Osteoblast (primary cell): ENCODE results near the gene ZSWIM3. TPM values are rescaled to one million over a fixed set of nuclear protein-coding genes. Genes with fewer than 3 reads are reported as not detected.
A peak's percentile ranks its signal among the peaks of the same experiment; 100 is the strongest.

Source experiments
- DNase-seq: peaks from one replicate; pipeline ENCODE4 v3.0.0; 2011; ENCODE audit warnings: low spot score, mixed read lengths; ENCODE audit not compliant: insufficient read length; ENCODE audit errors: missing footprints
- H2AFZ ChIP-seq: 2 replicates; pipeline ENCODE4 v1.6.0; 2011; ENCODE audit warnings: mild to moderate bottlenecking, low read length
- H3K27ac ChIP-seq: 2 replicates; pipeline ENCODE4 v1.5.1; 2011; ENCODE audit warnings: mild to moderate bottlenecking, low read depth, low read length, moderate library complexity
- H3K27me3 ChIP-seq: 2 replicates; pipeline ENCODE4 v1.6.0; 2012; ENCODE audit warnings: mild to moderate bottlenecking, control low read depth, inconsistent platforms, low read length, moderate library complexity; ENCODE audit not compliant: insufficient read depth
- H3K36me3 ChIP-seq: 2 replicates; pipeline ENCODE4 v1.5.1; 2011; ENCODE audit warnings: mild to moderate bottlenecking, low read length, control low read depth, moderate library complexity; ENCODE audit not compliant: insufficient read depth
- H3K4me1 ChIP-seq: 2 replicates; pipeline ENCODE4 v1.5.1; 2011; ENCODE audit warnings: mild to moderate bottlenecking, low read length, control low read depth, moderate library complexity; ENCODE audit not compliant: insufficient read depth
- H3K4me2 ChIP-seq: 2 replicates; pipeline ENCODE4 v1.6.0; 2011; ENCODE audit warnings: mild to moderate bottlenecking, low read length; ENCODE audit not compliant: insufficient read depth
- H3K4me3 ChIP-seq: fragments of 200-600 bp; sonication (generic); 3 replicates; pipeline ENCODE4 v1.5.1; 2012; ENCODE audit warnings: mild to moderate bottlenecking, low read length, inconsistent platforms; ENCODE audit not compliant: insufficient read depth
- H3K79me2 ChIP-seq: 2 replicates; pipeline ENCODE4 v1.6.0; 2012; ENCODE audit warnings: mild to moderate bottlenecking, low read length, control low read depth, inconsistent platforms; ENCODE audit not compliant: insufficient read depth
- H3K9me3 ChIP-seq: 2 replicates; pipeline ENCODE4 v1.5.1; 2011; ENCODE audit warnings: low read depth, low read length, control low read depth
- H4K20me1 ChIP-seq: 2 replicates; pipeline ENCODE4 v1.6.0; 2012; ENCODE audit warnings: mild to moderate bottlenecking, low read length, control low read depth; ENCODE audit not compliant: insufficient read depth
- total RNA-seq: library from RNA; depleted of rRNA; stranded (reverse); fragments of >200 nt; gene quantifications from 2 replicates; pipeline ENCODE4 v1.2.3, GENCODE V29; 2012
- TF ChIP-seq, protein P1 (sequence below): IDR thresholded peaks from 2 replicates; pipeline ENCODE4 v1.5.1; 2011; ENCODE audit warnings: mild to moderate bottlenecking, low read depth, low read length, moderate library complexity; ENCODE audit errors: extremely low read depth

ZSWIM3 gene
- total RNA-seq, 1 donor, result 4.7 TPM

GRCh38 chr20:45902199-45902701 is 44.8 kb downstream of the ZSWIM3 start:
- TF ChIP-seq, protein P1, sequence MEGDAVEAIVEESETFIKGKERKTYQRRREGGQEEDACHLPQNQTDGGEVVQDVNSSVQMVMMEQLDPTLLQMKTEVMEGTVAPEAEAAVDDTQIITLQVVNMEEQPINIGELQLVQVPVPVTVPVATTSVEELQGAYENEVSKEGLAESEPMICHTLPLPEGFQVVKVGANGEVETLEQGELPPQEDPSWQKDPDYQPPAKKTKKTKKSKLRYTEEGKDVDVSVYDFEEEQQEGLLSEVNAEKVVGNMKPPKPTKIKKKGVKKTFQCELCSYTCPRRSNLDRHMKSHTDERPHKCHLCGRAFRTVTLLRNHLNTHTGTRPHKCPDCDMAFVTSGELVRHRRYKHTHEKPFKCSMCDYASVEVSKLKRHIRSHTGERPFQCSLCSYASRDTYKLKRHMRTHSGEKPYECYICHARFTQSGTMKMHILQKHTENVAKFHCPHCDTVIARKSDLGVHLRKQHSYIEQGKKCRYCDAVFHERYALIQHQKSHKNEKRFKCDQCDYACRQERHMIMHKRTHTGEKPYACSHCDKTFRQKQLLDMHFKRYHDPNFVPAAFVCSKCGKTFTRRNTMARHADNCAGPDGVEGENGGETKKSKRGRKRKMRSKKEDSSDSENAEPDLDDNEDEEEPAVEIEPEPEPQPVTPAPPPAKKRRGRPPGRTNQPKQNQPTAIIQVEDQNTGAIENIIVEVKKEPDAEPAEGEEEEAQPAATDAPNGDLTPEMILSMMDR, result no peak
- no peak overlapping the region for H3K4me2 ChIP-seq
- no peak overlapping the region for H2AFZ ChIP-seq
- no peaks in the 10 kb centered on the region for H3K27me3 ChIP-seq
- H3K27ac ChIP-seq, result no peak overlapping the region
- H3K36me3 ChIP-seq, result peaks cover 15% of the 10 kb centered on the region
- H3K4me1 ChIP-seq, result peaks cover 11% of the 10 kb centered on the region
- H3K79me2 ChIP-seq, result no peaks in the 10 kb centered on the region
- no peaks in the 10 kb centered on the region for H3K9me3 ChIP-seq
- no peak overlapping the region for H3K4me3 ChIP-seq
- H4K20me1 ChIP-seq, result peaks cover 3% of the 10 kb centered on the region
- DNase-seq, result no peak

DNA sequence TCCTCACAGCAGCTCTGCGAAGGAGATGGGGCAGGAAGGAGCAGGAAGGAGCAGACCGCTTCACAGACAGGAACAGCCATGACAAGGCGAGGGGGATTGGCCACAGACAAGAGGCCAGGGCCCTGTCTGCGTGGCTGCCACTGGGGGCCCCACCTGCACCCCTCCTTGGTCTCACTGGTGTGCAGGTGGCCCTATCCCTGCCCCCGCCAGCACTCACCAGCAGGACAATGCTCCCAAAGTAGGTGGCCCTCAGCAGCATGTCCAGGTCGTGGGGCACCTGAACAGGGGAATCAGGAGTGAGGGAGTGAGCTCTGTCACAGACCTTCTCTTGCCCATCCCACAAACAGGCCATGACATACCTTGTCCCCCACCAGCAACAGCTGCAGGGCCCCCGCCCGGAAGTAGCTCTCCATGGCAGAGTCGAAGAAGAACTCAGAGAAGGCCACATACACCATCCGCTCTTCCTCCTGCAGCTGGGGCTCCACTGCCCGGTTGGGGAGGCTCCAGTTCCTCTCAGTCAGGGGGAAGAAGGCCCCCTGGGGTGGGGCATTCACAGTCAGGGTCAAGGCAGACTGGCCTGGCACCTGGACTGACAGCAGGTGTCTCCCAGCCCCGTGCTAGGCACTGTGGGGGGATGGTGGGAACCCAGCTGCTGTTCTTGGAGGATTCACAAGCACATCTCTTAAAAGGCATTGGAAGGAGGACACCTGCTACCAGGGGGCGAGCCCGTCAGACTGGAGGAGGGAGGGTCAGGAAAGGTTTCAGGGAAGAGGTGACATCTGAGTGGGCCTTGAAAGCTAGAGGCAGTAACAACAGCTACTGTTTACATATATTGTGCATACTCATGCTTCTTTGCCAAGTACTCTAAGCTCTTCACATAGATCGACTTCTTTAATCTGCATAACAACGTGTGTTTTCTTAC is 47.4 kb downstream of the ZSWIM3 start:
- H3K4me2 ChIP-seq, result no peak overlapping the region
- H2AFZ ChIP-seq, result no peak overlapping the region
- no peaks in the 10 kb centered on the region for H3K36me3 ChIP-seq
- H3K9me3 ChIP-seq, result no peaks in the 10 kb centered on the region
- DNase-seq, result peak; percentile 14
- TF ChIP-seq, protein P1, result no peak
- no peak overlapping the region for H3K4me3 ChIP-seq
- no peaks in the 10 kb centered on the region for H4K20me1 ChIP-seq
- peak overlapping the region; percentile 70 for H3K27ac ChIP-seq
- no peaks in the 10 kb centered on the region for H3K27me3 ChIP-seq
- no peaks in the 10 kb centered on the region for H3K79me2 ChIP-seq
- peaks cover 11% of the 10 kb centered on the region for H3K4me1 ChIP-seq

- no peaks in the 10 kb centered on the region for H3K27me3 ChIP-seq
- no peaks in the 10 kb centered on the region for H4K20me1 ChIP-seq
- peak overlapping the region; percentile 70 for H3K27ac ChIP-seq
- no peaks in the 10 kb centered on the region for H3K36me3 ChIP-seq
- no peak overlapping the region for H3K4me2 ChIP-seq
- no peak overlapping the region for H3K4me3 ChIP-seq
- no peaks in the 10 kb centered on the region for H3K9me3 ChIP-seq
- H2AFZ ChIP-seq, result no peak overlapping the region
- TF ChIP-seq, protein P1, result no peak
- H3K79me2 ChIP-seq, result no peaks in the 10 kb centered on the region
- peak; percentile 97 for DNase-seq
- H3K4me1 ChIP-seq, result peaks cover 11% of the 10 kb centered on the region
Observed at GRCh38 chr20:45905505-45906079, 48.2 kb downstream of the ZSWIM3 start.

DNA sequence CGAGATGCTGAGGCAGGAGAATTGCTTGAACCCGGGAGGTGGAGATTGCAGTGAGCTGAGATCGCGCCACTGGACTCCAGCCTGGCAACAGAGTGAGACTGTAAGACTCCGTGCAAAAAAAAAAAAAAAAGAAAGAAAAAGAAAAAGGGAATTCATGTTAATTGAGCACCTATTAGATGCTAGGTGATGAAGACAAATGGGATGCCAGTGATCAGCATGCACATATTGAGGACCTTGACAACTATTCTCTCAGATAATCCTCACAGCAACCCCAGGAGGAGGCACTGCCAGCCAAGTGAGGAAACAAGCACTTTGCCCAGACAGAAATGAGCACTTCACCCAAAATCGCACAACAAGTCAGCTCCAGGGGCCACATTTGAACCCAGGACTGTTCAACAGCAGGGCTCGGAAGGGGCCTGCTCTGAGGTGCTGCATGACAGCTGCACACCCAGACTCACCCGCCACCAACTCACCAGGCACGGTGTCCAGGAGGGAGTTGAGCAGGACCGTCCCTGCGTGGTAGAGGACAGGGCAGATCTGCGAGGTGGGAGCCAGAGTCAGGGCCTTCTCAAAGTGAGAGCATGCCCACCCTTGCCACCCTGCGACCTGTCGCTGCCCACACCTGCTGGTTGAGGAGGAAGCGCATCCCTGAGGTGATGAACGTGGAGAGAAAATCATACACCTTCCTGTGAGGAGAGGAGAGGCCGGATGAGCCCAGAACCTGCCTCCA is 50.0 kb downstream of the ZSWIM3 start:
- Histone ChIP-seq H2AFZ (no peak overlapping the region), H3K79me2 (no peaks in the 10 kb centered on the region), H3K27ac (no peak overlapping the region), H3K9me3 (no peaks in the 10 kb centered on the region), H3K36me3 (no peaks in the 10 kb centered on the region), H3K4me3 (no peak overlapping the region), H3K4me2 (no peak overlapping the region), H3K4me1 (peaks cover 25% of the 10 kb centered on the region), H3K27me3 (no peaks in the 10 kb centered on the region), H4K20me1 (no peaks in the 10 kb centered on the region)
- DNase-seq, result no peak
- TF ChIP-seq, protein P1, result no peak
